Panc1 (cell line): ENCODE measurements around the gene TOPBP1. TPM values are rescaled to one million over a fixed set of nuclear protein-coding genes. Genes with fewer than 3 reads are reported as not detected.

Source experiments
- ATAC-seq: fragments of 200-7000 bp; cut with Tn5 transposase; 2 replicates; pipeline ENCODE4 v1.9.1; 2020; ENCODE audit warnings: mild to moderate bottlenecking, moderate library complexity
- Bru-seq: library from RNA; stranded (reverse); fragments of 400-500 nt; gene quantifications from one replicate; lab custom pipeline; 2021; lab: Mats Ljungman, UMichigan
- BruChase-seq, 2 experiments: library from RNA; stranded (reverse); fragments of 400-500 nt; gene quantifications; one replicate each; lab custom pipeline; 2021; lab: Mats Ljungman, UMichigan
- BruUV-seq: library from RNA; stranded (reverse); fragments of 400-500 nt; replicated peaks from 2 replicates; lab custom pipeline; 2021; lab: Mats Ljungman, UMichigan
- CTCF ChIA-PET: fragments of 300-600 bp; sonication (Branson Sonifier 250); formaldehyde crosslinking; loops from one replicate; lab custom pipeline; 2022; ENCODE audit warnings: antibody characterized with exemption; lab: Charles Lee
- POLR2A ChIA-PET: fragments of 300-600 bp; sonication (Branson Sonifier 250); formaldehyde crosslinking; loops from one replicate; lab custom pipeline; 2022; ENCODE audit warnings: antibody characterized with exemption; lab: Charles Lee
- DNase-seq: peaks from one replicate; pipeline ENCODE4 v3.0.0-alpha.2; 2010; ENCODE audit warnings: low read depth, low spot score
- H3K27ac ChIP-seq: 2 replicates; pipeline ENCODE4 v1.5.1; 2011; ENCODE audit warnings: mild to moderate bottlenecking, low read length, inconsistent platforms
- H3K27me3 ChIP-seq: fragments of 200-500 bp; sonication (Bioruptor generic); 2 replicates; pipeline ENCODE4 v1.6.0; 2014; ENCODE audit warnings: low read length, inconsistent platforms; ENCODE audit not compliant: control insufficient read depth, insufficient read depth
- H3K36me3 ChIP-seq: fragments of 200-500 bp; sonication (Bioruptor generic); 2 replicates; pipeline ENCODE4 v1.5.1; 2014; ENCODE audit warnings: inconsistent platforms, mild to moderate bottlenecking, low read length, moderate library complexity; ENCODE audit not compliant: control insufficient read depth, insufficient read depth
- H3K4me1 ChIP-seq: 2 replicates; pipeline ENCODE4 v1.5.1; 2011; ENCODE audit warnings: inconsistent platforms, mild to moderate bottlenecking, low read length, moderate library complexity; ENCODE audit not compliant: control insufficient read depth, insufficient read depth
- H3K4me3 ChIP-seq, 2 experiments: 2 replicates each; pipeline ENCODE4 v1.5.1; 2011 to 2012; ENCODE audit warnings: low read depth in 2 of 2, low read length in 2 of 2, mild to moderate bottlenecking in 2 of 2, inconsistent platforms in 1 of 2, moderate library complexity in 1 of 2
- H3K9me3 ChIP-seq: fragments of 200-500 bp; sonication (Bioruptor generic); 2 replicates; pipeline ENCODE4 v1.5.1; 2014; ENCODE audit warnings: low read depth, mild to moderate bottlenecking, inconsistent platforms, low read length, moderate library complexity; ENCODE audit not compliant: control insufficient read depth, insufficient read depth
- CTCF ChIP-seq: fragments of 450-650 bp; IDR thresholded peaks from 2 replicates; pipeline ENCODE4 v1.5.1; 2017; ENCODE audit warnings: mild to moderate bottlenecking
- POLR2AphosphoS5 ChIP-seq: IDR thresholded peaks from 2 replicates; pipeline ENCODE4 v1.6.1; 2012; ENCODE audit warnings: mild to moderate bottlenecking, low read depth, low read length, moderate library complexity
- REST ChIP-seq, 2 experiments: IDR thresholded peaks; 2 replicates each; pipeline ENCODE4 v1.6.1; 2011 to 2012; ENCODE audit warnings: low read depth in 2 of 2, control low read depth in 1 of 2, low read length in 1 of 2, mild to moderate bottlenecking in 1 of 2, moderate library complexity in 1 of 2; ENCODE audit not compliant: insufficient read depth in 1 of 2
- SIN3A ChIP-seq: IDR thresholded peaks from 2 replicates; pipeline ENCODE4 v1.6.1; 2012; ENCODE audit warnings: low read depth, mild to moderate bottlenecking, low read length, moderate library complexity, borderline replicate concordance; ENCODE audit not compliant: insufficient read depth
- TCF7L2 ChIP-seq: IDR thresholded peaks from 2 replicates; pipeline ENCODE4 v1.6.1; 2011; ENCODE audit warnings: mild to moderate bottlenecking, low read depth, low read length, inconsistent platforms
- in situ Hi-C: cut with HindIII; loops from 2 replicates; pipeline ENCODE4 v1.10.0; 2016; ENCODE audit warnings: low sequenced_read_pairs, low pct_unique_long_range_greater_than_20kb
- intact Hi-C: fragments of 100-400 bp; cut with micrococcal nuclease; formaldehyde crosslinking; loops from one replicate; pipeline ENCODE4 v1.10.0; 2022; ENCODE audit not compliant: unreplicated experiment
- long read RNA-seq: library from polyadenylated mRNA; unstranded; transcript quantifications from one replicate; pipeline ENCODE4 v2.0.0, GENCODE V29; 2021; ENCODE audit not compliant: unreplicated experiment
- polyA plus RNA-seq: library from polyadenylated mRNA; unstranded; fragments of >200 nt; gene quantifications from one replicate; pipeline ENCODE4 v1.2.1, GENCODE V29; 2012; ENCODE audit warnings: missing spikeins; ENCODE audit not compliant: insufficient read length
- total RNA-seq: library from RNA; stranded (reverse); gene quantifications from one replicate; pipeline ENCODE4 v1.2.1, GENCODE V29; 2021; ENCODE audit not compliant: unreplicated experiment

Gene TOPBP1
- total RNA-seq (78.4 TPM), Bru-seq, nascent RNA (percentile 95 among the genes with signal in this experiment), BruChase-seq, experiment 1, labeled RNA remaining after a 2-hour chase (percentile 94 among the genes with signal in this experiment), BruChase-seq, experiment 2, labeled RNA remaining after a 6-hour chase (percentile 95 among the genes with signal in this experiment)
- 32.6 TPM for polyA plus RNA-seq
- long read RNA-seq, full-length matches to known transcripts = 75 of 139 reads
- long read RNA-seq, partial matches to known transcripts = 43 of 139 reads
- long read RNA-seq, other reads (novel, unspliced or antisense) = 21 of 139 reads

- BruUV-seq = no TSS peak
- TF ChIP-seq CTCF (no peak), SIN3A (peak; percentile 95), POLR2AphosphoS5 (peak; percentile 93), TCF7L2 (peak; percentile 34; the same call in 1 of the 2 replicates), REST (IDR thresholded peaks at IDR 0.05; ENCODE audit: insufficient read depth in 1 of 2, low read depth in 2 of 2, low read length in 1 of 2) (no peak)
- ATAC-seq = peak; percentile 95
- peaks cover 33% of the 10 kb centered on the region for H3K4me1 ChIP-seq
- in situ Hi-C loops (no loop called here), intact Hi-C loops (loop anchor here (5.0 to 10.0 kb wide), 2 partner anchors 146 to 263 kb away; partner anchors contain the start of gene SRPRB)
- H3K27me3 ChIP-seq = no peaks in the 10 kb centered on the region
- CTCF ChIA-PET = interaction anchor here (0.6 to 0.7 kb wide), 4 partner anchors 10 to 239 kb away, joined by 3 to 6 read pairs (median 4); no protein-coding TSS in a partner anchor
- peak within 1 kb of the TSS; percentile 84 to 97 for H3K4me3 ChIP-seq
- DNase-seq = no peak
- peak within 1 kb of the TSS; percentile 95 for H3K27ac ChIP-seq
- POLR2A ChIA-PET = interaction anchor here (0.6 to 0.7 kb wide), 4 partner anchors 14 to 172 kb away, joined by 3 to 6 read pairs (median 5); no protein-coding TSS in a partner anchor
- H3K9me3 ChIP-seq = no peaks in the 10 kb centered on the region
- H3K36me3 ChIP-seq = peaks cover 22% of the 10 kb centered on the region
Observed at GRCh38 chr3:133661454-133662277, at the start of gene TOPBP1. Gene TOPBP1 (minus strand): TSS chr3:133661941. CDS start chr3:133661127, 814 bp downstream.

DNA sequence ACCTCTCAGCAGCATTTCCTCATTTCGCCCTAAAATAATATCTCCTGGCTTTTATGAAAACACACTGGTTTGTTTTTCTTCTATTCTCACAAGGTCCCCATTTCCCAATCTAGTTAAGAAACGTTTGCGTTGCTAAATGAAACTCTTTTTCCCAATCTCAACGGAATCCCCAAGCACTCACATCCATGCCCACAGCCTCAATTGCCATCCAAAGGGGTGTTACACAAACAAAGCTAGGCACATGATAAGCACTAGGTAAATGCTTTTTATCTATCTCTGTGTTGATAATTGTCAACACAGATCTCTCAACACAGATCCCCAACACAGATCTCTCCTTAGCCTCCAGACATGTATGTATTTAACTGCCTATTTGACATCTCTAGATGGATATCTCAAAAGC is 49.3 kb upstream of the TOPBP1 start:
- TF ChIP-seq SIN3A = no peak
- TF ChIP-seq TCF7L2 = no peak
- no peak for TF ChIP-seq POLR2AphosphoS5
- TF ChIP-seq REST (IDR thresholded peaks at IDR 0.05; ENCODE audit: insufficient read depth in 1 of 2, low read depth in 2 of 2, low read length in 1 of 2) = no peak
- no peak for TF ChIP-seq CTCF
- Histone ChIP-seq H3K27ac (no peak overlapping the region), H3K27me3 (peaks cover 26% of the 10 kb centered on the region), H3K36me3 (no peaks in the 10 kb centered on the region; the same call in 1 of the 2 replicates), H3K4me1 (no peaks in the 10 kb centered on the region), H3K9me3 (no peaks in the 10 kb centered on the region), H3K4me3 (no peak overlapping the region)
- CTCF ChIA-PET = no interaction called here
- no peak for ATAC-seq
- no peak for DNase-seq
- intact Hi-C loops (no loop called here), in situ Hi-C loops (no loop called here)
- POLR2A ChIA-PET = no interaction called here
- BruUV-seq = no TSS peak
